ENCODE results near the gene ABLIM2.

- TF ChIP-seq CTCF (conservative IDR thresholded peaks at IDR 0.05; ENCODE audit: low read length) (no peak), EZH2phosphoT487 (IDR thresholded peaks at IDR 0.05; ENCODE audit: borderline replicate concordance, low read depth, low read length) (no peak)
Measured at GRCh38 chr4:8060632-8061031, 98.0 kb downstream of the ABLIM2 start.
